Left ventricle myocardium inferior (tissue), 1 donor: ENCODE results near the gene LTO1. TPM values are rescaled to one million over a fixed set of nuclear protein-coding genes. Genes with fewer than 3 reads are reported as not detected.
"Not testable (repeated sequence)": the region's sequence is repeated elsewhere in the genome, so short reads cannot be mapped to it uniquely, and the experiment has no call there.

Experiments
- DNase-seq: peaks from one replicate; pipeline ENCODE4 v3.0.0-alpha.2; 2020
- H3K27ac ChIP-seq: fragments of 200-600 bp; replicated peaks from 2 replicates; pipeline ENCODE4 v1.8.0; 2021
- H3K27me3 ChIP-seq: fragments of 200-600 bp; 2 replicates; pipeline ENCODE4 v1.8.0; 2021; ENCODE audit warnings: low read depth
- H3K36me3 ChIP-seq: fragments of 200-600 bp; 2 replicates; pipeline ENCODE4 v1.8.0; 2021
- H3K4me1 ChIP-seq: fragments of 200-600 bp; 2 replicates; pipeline ENCODE4 v1.8.0; 2021
- H3K4me3 ChIP-seq: fragments of 200-600 bp; 2 replicates; pipeline ENCODE4 v1.8.0; 2021; ENCODE audit warnings: mild to moderate bottlenecking, moderate library complexity
- H3K9me3 ChIP-seq: fragments of 200-600 bp; replicated peaks from 2 replicates; pipeline ENCODE4 v1.8.0; 2021
- intact Hi-C: fragments of 100-400 bp; cut with micrococcal nuclease; formaldehyde crosslinking; loops from one replicate; pipeline ENCODE4 v1.11.0; 2022
- total RNA-seq: library from RNA; stranded (reverse); fragmentation: NEBNext Ultra II Directional; extraction: Animal tissue kit (Norgen Biotek cat#: 25700); gene quantifications from one replicate; pipeline ENCODE4 v1.2.1, GENCODE V29; 2021
- TF ChIP-seq, protein P1 (sequence below): fragments of 200-600 bp; IDR thresholded peaks from 2 replicates; pipeline ENCODE4 v1.8.0; 2021; ENCODE audit warnings: antibody characterized with exemption, mild to moderate bottlenecking, borderline replicate concordance
- donor health status: DM: no; HTN: yes; CAD: no; lungs with severe emphysema.

Gene LTO1
- total RNA-seq, 1 donor from 2014 or later, result 8.9 TPM

DNA sequence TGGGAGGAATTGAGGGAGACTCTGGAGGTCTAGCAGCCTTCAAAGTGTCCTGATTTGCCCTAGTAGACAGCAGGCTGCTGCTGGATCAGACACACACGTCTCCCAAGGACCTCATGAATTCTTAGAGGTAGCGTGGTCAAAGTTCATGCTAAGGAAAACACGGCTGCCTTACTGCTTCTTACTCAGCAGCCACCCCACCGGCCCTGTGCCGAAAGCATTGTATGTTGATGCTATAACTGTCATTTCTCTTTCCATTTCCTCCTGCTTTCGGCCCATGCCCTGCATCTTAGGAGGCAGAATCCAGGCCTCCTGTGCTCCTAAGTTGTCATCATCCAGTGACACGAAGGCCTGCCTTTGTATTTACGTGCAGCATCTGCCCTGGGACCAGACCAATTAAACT is 44.7 kb downstream of the LTO1 start:
- peaks cover 7% of the 10 kb centered on the region for H3K9me3 ChIP-seq
- TF ChIP-seq, protein P1, sequence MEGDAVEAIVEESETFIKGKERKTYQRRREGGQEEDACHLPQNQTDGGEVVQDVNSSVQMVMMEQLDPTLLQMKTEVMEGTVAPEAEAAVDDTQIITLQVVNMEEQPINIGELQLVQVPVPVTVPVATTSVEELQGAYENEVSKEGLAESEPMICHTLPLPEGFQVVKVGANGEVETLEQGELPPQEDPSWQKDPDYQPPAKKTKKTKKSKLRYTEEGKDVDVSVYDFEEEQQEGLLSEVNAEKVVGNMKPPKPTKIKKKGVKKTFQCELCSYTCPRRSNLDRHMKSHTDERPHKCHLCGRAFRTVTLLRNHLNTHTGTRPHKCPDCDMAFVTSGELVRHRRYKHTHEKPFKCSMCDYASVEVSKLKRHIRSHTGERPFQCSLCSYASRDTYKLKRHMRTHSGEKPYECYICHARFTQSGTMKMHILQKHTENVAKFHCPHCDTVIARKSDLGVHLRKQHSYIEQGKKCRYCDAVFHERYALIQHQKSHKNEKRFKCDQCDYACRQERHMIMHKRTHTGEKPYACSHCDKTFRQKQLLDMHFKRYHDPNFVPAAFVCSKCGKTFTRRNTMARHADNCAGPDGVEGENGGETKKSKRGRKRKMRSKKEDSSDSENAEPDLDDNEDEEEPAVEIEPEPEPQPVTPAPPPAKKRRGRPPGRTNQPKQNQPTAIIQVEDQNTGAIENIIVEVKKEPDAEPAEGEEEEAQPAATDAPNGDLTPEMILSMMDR, result no peak
- H3K27ac ChIP-seq, result no peak overlapping the region
- H3K4me3 ChIP-seq, result no peak overlapping the region
- peaks cover 10% of the 10 kb centered on the region for H3K4me1 ChIP-seq
- no peak for DNase-seq
- intact Hi-C loops, result no loop called here
- no peaks in the 10 kb centered on the region for H3K27me3 ChIP-seq
- H3K36me3 ChIP-seq, result no peaks in the 10 kb centered on the region

DNA sequence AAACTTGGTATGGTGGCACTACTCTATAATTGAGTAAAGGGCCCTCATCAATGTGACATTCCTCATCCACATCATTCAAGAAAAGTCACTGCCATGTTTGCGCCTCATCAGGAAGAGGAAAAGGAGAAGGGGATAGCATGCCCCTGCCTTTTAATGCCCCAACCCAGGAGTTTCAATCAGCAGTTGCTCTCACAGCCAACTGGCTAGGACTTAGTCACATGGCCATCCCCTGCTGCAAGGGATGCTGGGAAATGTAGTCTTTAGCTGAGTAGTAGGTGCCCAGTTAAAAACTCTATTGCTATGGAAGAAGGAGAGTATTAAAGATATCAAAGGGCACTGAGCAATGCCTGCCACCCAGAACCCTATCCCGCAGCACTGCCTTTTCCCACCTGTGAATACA is 45.1 kb downstream of the LTO1 start:
- Histone ChIP-seq H3K27ac (no peak overlapping the region), H3K4me3 (no peak overlapping the region), H3K27me3 (no peaks in the 10 kb centered on the region), H3K36me3 (no peaks in the 10 kb centered on the region), H3K9me3 (peaks cover 7% of the 10 kb centered on the region), H3K4me1 (peaks cover 8% of the 10 kb centered on the region)
- intact Hi-C loops, result no loop called here
- TF ChIP-seq, protein P1, result no peak
- DNase-seq, result no peak

DNA sequence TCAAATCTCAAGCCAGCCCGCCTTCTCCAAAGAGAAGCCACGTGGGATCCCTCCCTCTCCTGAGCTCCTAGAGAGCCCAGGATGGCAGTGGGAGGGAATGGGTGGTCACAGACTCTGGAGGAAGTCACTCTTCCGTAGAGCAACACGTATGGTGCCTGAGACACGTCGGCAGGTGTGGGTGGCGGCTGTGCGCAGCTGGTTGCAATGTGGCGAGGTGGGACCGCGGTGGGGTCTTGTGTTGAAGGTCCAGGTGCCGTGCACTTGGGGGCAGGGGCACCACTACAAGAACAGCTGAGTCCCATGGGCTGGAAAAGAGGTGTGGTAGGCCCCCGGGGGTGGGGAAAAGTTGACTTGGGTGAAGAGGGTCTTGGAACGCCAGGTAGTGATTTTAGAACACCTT is 47.6 kb downstream of the LTO1 start:
- intact Hi-C loops, result no loop called here
- H3K4me1 ChIP-seq, result no peaks in the 10 kb centered on the region
- no peaks in the 10 kb centered on the region for H3K27me3 ChIP-seq
- no peak overlapping the region for H3K27ac ChIP-seq
- no peak overlapping the region for H3K4me3 ChIP-seq
- TF ChIP-seq, protein P1, result no peak
- H3K9me3 ChIP-seq, result peaks cover 7% of the 10 kb centered on the region
- no peak for DNase-seq
- no peaks in the 10 kb centered on the region for H3K36me3 ChIP-seq

DNA sequence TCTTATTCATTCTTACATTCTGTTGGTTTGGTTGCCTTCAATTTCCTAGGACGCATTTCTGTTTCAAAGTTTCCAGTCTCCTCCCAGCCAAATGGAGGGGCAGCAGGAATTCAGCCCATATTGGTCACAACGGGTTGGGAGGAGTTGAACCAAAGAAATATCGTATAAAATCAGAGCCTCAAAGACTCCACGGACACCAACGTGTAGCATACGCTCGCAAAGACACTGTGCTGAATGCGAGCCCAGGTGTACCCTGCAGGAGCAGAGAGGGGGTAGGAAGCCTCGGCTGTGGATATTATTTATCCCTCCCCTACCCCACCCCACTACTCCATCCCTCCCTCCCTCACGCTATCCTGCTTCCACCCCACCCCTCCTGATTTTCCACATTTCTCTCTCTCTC is 49.7 kb downstream of the LTO1 start:
- no peaks in the 10 kb centered on the region for H3K4me1 ChIP-seq
- peaks cover 7% of the 10 kb centered on the region for H3K9me3 ChIP-seq
- DNase-seq, result no peak
- TF ChIP-seq, protein P1, result no peak
- H3K27ac ChIP-seq, result no peak overlapping the region
- H3K36me3 ChIP-seq, result no peaks in the 10 kb centered on the region
- intact Hi-C loops, result no loop called here
- no peak overlapping the region for H3K4me3 ChIP-seq
- H3K27me3 ChIP-seq, result no peaks in the 10 kb centered on the region

DNA sequence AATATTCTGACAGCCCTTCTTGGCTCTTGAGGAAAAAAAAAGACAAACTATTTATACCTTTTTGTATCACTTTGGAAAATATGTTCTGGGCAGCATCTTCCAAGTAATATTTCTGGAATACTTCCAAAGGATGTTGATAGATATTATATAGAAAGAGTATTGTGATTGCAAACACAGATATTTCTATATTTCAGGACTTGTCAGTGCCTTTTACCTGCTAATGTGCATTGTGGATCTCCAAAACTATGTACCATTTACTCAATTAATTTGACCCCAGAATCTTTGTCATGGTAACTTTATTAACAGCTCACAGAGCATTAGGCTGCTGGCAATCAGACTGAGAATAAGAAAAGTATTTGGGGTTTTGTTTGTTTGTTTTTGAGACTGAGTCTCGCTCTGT is 50.9 kb downstream of the LTO1 start:
- intact Hi-C loops, result no loop called here
- Histone ChIP-seq H3K27ac (no peak overlapping the region), H3K4me3 (no peak overlapping the region), H3K4me1 (no peaks in the 10 kb centered on the region), H3K36me3 (no peaks in the 10 kb centered on the region), H3K9me3 (no peaks in the 10 kb centered on the region), H3K27me3 (no peaks in the 10 kb centered on the region)
- no peak for DNase-seq
- TF ChIP-seq, protein P1, result no peak

DNA sequence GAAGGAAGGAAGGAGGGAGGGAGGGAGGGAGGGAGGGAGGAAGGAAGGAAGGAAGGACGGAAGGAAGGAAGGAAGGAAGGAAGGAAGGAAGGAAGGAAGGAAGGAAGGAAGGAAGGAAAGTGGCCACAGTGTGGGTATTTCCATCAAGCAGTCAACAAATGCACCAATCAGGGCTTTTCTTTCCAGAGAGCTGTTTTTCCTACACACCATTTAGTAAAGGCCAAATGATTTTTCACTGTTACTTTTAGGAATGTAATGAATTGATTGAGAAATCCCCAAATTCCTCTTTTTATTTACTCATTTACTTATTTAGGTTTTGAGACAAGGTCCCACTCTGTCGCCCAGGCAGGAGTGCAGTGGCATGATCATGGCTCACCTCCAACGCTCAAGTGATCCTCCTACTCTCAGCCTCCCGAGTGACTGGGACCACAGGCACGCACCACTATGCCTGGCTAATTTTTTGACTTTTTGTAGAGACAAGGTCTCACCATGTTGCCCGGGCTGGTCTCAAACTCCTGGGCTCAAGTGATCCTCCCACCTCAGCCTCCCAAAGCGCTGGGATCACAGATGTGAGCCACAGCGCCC is 53.0 kb downstream of the LTO1 start:
- H3K9me3 ChIP-seq, H3K4me3 ChIP-seq, H3K4me1 ChIP-seq, H3K36me3 ChIP-seq, H3K27ac ChIP-seq, DNase-seq, intact Hi-C loops, H3K27me3 ChIP-seq: not testable (repeated sequence)
